ENCODE data around the gene REEP1.

REEP1 gene

DNA sequence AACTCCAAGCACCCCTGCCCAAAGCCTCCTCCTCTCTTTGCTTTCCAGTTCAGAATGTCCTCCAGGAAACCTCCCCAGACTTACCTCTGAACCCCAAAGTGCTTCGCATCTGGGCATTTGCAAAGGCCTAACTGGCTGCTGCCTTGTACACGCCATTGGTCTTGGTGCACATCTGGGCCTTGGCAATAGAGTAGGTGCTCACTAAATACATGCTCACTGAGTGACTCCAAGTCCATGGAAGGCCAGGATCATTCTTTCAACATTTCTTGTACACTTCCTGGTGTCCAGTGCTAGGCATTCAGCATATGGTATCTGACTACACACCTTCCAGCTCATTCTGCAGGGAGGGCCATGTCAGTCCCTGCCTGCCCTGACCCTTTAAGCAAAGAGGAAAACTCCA lies 109.7 kb downstream of the REEP1 start:
- H3K4me3 ChIP-seq (ENCODE audit: low read length), result no peak overlapping the region
- DNase-seq (ENCODE audit: low read depth), result no peak
- TF ChIP-seq, protein P1, sequence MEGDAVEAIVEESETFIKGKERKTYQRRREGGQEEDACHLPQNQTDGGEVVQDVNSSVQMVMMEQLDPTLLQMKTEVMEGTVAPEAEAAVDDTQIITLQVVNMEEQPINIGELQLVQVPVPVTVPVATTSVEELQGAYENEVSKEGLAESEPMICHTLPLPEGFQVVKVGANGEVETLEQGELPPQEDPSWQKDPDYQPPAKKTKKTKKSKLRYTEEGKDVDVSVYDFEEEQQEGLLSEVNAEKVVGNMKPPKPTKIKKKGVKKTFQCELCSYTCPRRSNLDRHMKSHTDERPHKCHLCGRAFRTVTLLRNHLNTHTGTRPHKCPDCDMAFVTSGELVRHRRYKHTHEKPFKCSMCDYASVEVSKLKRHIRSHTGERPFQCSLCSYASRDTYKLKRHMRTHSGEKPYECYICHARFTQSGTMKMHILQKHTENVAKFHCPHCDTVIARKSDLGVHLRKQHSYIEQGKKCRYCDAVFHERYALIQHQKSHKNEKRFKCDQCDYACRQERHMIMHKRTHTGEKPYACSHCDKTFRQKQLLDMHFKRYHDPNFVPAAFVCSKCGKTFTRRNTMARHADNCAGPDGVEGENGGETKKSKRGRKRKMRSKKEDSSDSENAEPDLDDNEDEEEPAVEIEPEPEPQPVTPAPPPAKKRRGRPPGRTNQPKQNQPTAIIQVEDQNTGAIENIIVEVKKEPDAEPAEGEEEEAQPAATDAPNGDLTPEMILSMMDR (conservative IDR thresholded peaks at IDR 0.05; ENCODE audit: low read depth, low read length), result no peak

DNA sequence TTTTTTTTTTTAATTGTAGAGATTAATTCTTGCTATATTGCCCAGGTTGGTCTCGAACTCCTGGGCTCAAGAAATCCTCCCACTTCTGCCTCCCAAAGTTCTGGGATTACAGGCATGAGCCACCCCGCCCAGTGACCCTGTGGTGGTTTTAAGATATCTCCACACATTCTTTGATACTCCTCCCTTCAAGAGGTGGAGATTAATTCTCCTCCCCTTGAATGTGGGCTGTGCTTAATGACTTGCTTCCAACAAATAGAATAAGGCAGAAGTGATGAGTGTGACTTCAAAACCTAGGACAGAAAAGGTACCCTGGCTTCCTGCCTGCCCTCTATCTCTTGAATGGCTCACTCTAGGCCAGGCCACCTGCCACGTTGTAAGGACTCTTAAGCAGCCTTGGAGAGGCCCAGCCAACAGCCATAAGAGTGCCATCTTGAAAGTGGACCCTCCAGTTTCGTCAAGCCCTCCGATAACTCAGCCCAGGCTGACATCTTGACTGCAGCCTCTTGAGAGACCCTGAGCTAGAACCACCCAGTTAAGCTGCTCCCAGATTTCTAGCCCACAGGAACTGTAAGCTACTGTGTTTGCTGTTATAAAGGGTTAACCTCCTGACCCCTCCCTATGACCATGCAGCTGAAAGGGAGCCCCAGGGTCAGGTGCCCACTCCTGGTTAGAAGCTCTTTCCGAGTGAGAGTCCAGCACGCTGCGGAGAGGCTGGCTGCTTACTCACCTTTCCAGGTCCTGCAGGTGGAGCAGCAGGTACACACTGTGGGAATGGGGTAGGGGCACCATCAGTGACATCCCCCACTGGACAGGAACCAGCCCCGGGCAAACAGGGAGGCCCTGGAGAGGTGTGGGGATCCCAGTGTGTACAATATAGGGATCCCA lies 110.5 kb downstream of the REEP1 start:
- no peak for DNase-seq (ENCODE audit: low read depth)
- TF ChIP-seq, protein P1 (conservative IDR thresholded peaks at IDR 0.05; ENCODE audit: low read depth, low read length), result no peak

DNA sequence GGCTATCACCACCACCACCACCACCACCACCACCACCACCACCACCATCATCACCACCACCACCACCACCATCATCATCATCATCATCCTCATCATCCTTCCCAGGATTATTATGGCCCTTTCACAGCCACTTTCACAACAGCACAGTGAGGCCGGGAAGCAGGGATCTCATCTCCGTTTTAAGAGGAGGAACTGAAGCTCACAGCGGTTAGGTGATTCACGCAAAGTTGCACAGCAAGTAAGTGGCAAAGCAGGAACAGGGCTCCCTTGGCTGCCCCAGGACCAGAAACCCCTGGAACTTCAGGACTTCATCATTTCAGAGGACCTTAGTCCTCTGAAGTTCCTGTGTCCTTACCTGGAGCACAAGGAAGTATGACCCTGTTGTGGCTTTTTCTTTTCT lies 111.4 kb downstream of the REEP1 start:
- no peak overlapping the region for H3K4me3 ChIP-seq (ENCODE audit: low read length)
- DNase-seq (ENCODE audit: low read depth), result no peak
- TF ChIP-seq, protein P1 (conservative IDR thresholded peaks at IDR 0.05; ENCODE audit: low read depth, low read length), result no peak

More for the DNA sequence above, 110.5 kb downstream of the REEP1 start:
- H3K4me3 ChIP-seq (ENCODE audit: low read length), result no peak overlapping the region

DNA sequence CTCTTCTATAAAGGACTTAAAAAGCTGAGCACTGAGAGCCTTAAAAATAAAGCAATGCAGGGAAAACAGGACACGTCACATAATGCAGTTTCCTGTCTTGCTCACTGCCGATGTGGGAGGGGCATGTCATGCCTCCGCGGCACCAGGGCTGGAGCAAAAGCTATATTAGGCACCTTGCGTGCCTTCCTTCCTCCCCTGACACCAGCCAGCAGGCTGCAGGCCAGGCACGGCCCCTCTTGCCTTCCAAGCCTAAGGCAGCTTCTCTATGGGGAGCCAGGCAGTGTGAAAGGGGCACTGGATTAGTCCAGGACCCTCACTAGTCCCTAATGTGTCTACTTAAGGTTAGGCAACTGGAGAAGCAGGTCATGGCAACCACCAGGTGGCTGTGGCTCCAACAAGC lies 111.8 kb downstream of the REEP1 start:
- no peak overlapping the region for H3K4me3 ChIP-seq (ENCODE audit: low read length)
- TF ChIP-seq, protein P1 (conservative IDR thresholded peaks at IDR 0.05; ENCODE audit: low read depth, low read length), result no peak
- no peak for DNase-seq (ENCODE audit: low read depth)

DNA sequence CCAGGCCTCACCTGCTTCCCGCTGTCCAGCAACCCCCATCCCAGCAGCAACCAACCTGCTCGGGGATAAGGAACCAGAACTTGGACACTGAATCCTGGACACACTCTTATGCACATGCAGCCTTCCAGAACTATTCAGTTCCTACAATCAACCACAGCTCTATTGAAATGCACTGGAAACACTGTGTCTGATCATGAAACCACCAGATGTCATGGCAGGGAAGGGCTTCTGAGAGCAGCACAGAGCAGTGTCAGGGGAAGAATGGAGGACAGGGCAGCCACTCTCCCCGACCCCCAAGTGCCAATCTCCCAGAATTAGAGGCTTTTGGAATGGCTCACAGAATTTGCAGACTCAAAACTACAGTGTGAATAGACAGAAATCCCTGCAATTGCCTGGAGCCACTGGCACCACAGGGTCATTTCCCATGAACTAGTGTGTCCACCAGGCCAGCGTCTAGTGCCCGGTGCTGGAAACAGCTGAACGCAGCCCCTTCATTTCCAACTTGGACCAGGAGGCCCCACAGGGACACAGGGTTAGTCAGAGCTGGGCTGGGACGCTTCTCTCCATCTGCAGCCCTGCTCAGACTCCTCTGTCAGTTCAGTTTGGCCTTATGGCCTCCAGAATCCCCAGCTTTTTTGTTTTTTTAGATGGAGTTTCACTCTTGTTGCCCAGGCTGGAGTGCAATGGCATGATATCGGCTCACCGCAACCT lies 112.6 kb downstream of the REEP1 start:
- TF ChIP-seq, protein P1 (conservative IDR thresholded peaks at IDR 0.05; ENCODE audit: low read depth, low read length), result no peak
- no peak overlapping the region for H3K4me3 ChIP-seq (ENCODE audit: low read length)
- DNase-seq (ENCODE audit: low read depth), result no peak

DNA sequence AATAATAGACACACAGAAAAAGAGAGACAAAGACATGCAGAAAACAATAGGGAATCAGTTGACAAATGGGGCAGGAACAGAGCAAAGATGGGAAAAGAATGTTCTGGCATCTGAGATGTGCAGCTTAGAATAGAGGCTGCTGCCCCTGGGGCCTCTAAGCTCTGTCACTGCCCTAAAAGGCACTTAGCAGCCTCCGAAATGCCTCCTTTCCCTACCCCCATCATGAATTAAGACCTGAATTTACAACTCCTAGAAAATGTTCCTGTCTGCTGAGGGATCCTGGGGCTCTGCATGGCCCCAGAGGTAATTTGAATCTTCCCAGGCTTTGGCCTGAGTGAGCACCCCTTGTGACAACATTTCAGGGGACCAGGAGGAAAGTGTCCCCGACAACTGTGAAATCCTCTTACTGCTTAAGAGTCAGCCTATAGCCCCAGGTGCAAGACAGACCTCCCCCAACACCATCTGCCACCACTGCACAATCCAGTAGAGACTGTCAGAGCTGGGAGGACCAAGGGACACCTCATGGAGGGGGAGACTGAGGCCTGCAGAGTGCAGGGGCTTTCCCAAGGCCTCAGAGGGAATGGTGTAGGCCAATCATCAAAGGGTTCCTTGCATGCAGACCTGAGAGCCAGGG lies 113.4 kb downstream of the REEP1 start:
- TF ChIP-seq, protein P1 (conservative IDR thresholded peaks at IDR 0.05; ENCODE audit: low read depth, low read length), result no peak
- no peak overlapping the region for H3K4me3 ChIP-seq (ENCODE audit: low read length)
- no peak for DNase-seq (ENCODE audit: low read depth)

Data from retinal pigment epithelial cell (primary cell).